Non-pigmented ciliary epithelial cell (primary cell): ENCODE results near the gene EFCAB10.

ENCODE experiments used
- DNase-seq: peaks from one replicate; pipeline ENCODE4 v3.0.0-alpha.2; 2010; ENCODE audit warnings: low read depth

Gene EFCAB10

GRCh38 chr7:105581066-105581811 lies at the start of gene EFCAB10:
Gene EFCAB10, minus strand, starts transcription at chr7:105581493. Its CDS starts 30 bp downstream, at chr7:105581463.
- DNase-seq = no peak

GRCh38 chr7:105625986-105626385 lies 44.7 kb upstream of the EFCAB10 start:
- no peak for DNase-seq

GRCh38 chr7:105623906-105624305 lies 42.6 kb upstream of the EFCAB10 start:
- DNase-seq = no peak

GRCh38 chr7:105623378-105623777 lies 42.1 kb upstream of the EFCAB10 start:
- no peak for DNase-seq

- DNase-seq = no peak
Measured at GRCh38 chr7:105622106-105622731, 40.9 kb upstream of the EFCAB10 start.

- DNase-seq = no peak
Measured at GRCh38 chr7:105621617-105622016, 40.3 kb upstream of the EFCAB10 start.

GRCh38 chr7:105621176-105621575 lies 39.9 kb upstream of the EFCAB10 start:
- DNase-seq = no peak

GRCh38 chr7:105619590-105619989 lies 38.3 kb upstream of the EFCAB10 start:
- DNase-seq = no peak

GRCh38 chr7:105618016-105618296 lies 36.7 kb upstream of the EFCAB10 start:
- DNase-seq = no peak

GRCh38 chr7:105617280-105618015 lies 36.2 kb upstream of the EFCAB10 start:
- DNase-seq = no peak

- no peak for DNase-seq
Measured at GRCh38 chr7:105614341-105614840, 33.1 kb upstream of the EFCAB10 start.

GRCh38 chr7:105613611-105614330 lies 32.5 kb upstream of the EFCAB10 start:
- no peak for DNase-seq

- DNase-seq = no peak
Measured at GRCh38 chr7:105612806-105613205, 31.5 kb upstream of the EFCAB10 start.

GRCh38 chr7:105611856-105612775 lies 30.8 kb upstream of the EFCAB10 start:
- DNase-seq = no peak

- DNase-seq = no peak
Measured at GRCh38 chr7:105610165-105610930, 29.1 kb upstream of the EFCAB10 start.

GRCh38 chr7:105602325-105603305 lies 21.3 kb upstream of the EFCAB10 start:
- no peak for DNase-seq

GRCh38 chr7:105600720-105601550 lies 19.6 kb upstream of the EFCAB10 start:
- no peak for DNase-seq

- DNase-seq = no peak
Measured at GRCh38 chr7:105599551-105599950, 18.3 kb upstream of the EFCAB10 start.
